Activated CD4-positive, CD25-positive, alpha-beta regulatory T cell treated with anti-CD3 and anti-CD28 coated beads, Interleukin-2, amount 50 U/mL, for 16 hours (primary cell): ENCODE results near the gene PHF14.
"Not testable (repeated sequence)": the region's sequence is repeated elsewhere in the genome, so short reads cannot be mapped to it uniquely, and the experiment has no call there.

Experiments
- DNase-seq: peaks from one replicate; pipeline ENCODE4 v3.0.0-alpha.2; 2020; ENCODE audit warnings: low read depth, low spot score

PHF14 gene

DNA sequence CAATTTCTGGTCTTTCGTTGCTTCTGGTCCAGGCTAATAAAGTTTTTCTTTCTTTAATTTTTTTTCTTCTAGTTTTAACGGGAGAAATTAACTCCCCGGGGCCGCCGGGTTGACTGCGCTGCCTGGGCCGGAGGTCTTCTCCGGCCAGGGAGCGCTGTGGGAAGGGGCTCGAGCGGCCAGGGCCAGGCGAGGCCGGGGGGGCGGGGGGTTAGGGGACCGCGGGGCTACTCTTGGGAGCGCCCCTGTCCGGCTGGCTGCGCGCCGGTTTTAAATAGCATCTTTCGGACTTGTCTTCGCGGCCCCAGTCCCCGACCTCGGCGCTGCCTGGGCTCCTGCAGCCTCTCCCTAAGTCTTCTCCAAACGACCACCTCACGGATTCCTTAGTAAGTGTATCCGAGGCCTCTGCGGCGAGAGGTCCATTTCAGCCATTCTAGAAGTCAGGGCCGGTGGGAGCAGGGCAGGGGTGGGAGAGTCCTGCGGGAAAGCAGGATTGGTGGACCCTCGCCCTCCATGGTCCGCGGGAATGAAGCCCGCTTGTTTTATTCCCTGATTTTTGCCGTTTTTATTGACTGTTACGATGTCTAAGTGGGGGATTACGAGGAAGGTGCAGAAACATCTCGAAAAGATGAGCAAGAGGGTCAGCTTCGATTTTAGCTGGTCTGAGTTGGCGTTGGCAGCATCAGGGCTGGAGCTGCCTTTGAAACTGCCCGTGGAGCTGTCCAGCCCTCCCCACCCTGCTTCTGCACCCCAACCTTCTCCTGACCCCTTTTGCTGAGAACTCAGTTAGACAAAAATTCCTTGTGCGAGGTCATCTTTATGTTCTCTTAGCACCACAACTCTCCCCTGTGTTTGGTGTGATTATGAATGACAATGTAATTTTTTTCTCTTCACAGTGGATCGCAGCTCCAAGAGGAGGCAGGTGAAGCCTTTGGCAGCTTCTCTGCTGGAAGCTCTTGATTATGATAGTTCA, 555 bp downstream of the PHF14 start:
- DNase-seq, result no peak

DNA sequence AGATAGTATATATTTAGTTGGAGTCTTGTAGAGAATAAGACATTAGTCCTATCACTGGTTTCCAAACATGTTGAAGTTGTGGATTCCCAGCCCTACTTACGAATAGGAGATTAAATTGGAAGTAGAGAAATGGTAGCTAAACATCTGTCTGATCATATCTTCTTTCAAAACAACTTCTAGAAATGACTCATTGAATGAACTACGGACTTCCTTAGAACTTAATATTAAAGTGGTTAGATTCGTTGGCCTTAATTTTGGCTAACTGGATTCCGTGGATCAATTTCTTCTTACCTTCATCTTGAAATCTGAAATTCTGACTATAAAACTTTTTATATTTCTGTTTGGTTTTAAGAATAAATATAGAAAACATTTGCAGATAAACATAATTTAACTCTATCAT, 3.4 kb downstream of the PHF14 start:
- no peak for DNase-seq

DNA sequence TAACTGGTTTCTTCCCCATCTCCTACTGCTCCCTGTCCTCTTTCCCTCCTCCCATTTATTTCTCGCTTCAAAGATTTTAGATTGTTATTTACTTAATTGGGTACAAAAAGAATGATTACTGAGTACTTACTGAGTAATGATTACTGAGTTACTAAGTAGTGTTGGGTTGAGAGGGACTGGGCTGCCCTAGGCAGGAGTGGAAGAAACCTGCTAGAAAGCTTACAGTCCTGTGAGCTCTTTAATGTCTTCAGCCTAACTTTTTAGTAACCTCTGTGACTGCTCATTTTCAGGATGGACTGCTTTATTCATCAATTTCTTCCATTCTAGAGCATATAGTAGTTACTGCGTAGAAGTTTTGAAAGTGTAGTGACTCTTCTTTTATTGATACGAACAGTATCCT, 7.6 kb downstream of the PHF14 start:
- no peak for DNase-seq

DNA sequence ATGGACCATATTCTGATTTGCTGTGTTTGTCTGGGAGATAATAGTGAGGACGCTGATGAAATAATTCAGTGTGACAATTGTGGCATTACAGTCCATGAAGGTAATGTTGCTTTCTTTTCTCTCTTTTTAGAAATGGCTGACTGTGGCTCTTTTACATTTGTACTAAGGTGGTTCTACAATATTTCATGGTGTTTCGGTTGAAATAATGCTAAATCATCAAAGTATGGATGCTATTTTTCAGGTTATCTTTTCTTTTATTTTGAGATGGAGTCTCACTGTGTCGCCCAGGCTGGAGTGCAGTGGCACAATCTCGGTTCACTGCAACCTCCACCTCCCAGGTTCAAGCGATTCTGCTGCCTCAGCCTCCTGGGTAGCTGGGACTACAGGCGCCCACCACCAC, 17.1 kb downstream of the PHF14 start:
- not testable (repeated sequence) for DNase-seq

DNA sequence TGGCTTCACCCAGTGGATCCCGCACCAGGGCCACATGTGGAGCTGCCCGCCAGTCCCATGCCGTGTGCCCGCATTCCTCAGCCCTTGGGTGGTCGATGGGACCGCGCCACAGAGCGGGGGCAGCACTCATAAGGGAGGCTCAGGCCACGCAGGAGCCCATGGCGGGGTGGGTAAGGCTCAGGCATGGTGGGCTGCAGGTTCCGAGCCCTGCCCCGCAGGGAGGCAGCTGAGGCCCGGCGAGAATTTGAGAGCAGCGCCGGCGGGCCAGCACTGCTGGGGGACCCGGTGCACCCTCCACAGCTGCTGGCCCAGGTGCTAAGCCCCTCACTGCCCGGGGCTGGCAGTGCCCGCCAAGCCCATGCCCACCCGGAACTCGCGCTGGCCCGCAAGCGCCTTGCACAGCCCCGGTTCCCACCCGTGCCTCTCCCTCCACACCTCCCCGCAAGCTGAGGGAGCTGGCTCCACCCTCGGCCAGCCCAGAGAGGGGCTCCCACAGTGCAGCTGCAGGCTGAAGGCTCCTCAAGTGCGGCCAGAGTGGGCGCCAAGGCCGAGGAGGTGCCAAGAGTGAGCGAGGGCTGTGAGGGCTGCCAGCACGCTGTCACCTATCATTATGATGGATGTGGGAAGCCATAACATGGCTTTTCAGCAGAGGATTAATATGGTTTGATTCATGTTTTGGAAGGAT, 22.0 kb downstream of the PHF14 start:
- DNase-seq, result not testable (repeated sequence)

DNA sequence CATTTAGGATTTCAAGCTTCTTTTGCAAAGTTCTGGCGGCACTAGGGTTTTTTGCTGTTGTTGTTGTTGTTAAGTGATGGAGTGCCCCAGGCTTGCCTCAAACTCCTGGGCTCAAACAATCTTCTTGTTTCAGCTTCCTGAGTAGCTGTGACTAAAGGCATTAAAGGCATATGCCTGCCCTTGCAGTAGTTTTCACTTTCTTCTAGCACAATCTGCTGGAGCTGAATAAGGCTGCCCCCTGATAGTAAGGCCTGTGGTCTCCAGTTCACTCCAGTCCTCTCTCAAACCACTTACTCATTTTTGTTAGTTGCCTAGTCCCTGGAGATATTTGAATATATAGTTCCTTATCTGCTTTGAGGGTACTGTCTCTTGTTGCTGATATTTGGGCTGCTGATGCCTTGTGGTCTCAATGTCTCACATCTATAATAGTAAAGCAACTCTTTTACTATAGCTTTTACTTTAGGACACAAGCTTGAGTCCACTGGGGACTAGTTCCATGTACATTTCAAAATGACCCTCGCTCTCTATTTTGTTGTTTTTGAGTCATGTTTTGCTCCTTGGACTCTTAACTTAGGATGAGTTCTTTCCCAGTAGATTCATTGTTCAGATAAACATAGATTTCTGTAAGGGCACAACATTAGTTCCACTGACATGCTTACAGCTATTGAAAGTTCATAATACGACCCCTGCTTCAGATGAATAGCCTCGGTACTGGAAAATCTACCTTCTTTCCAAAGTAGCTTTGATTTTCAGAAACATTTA, 25.5 kb downstream of the PHF14 start:
- DNase-seq, result no peak

DNA sequence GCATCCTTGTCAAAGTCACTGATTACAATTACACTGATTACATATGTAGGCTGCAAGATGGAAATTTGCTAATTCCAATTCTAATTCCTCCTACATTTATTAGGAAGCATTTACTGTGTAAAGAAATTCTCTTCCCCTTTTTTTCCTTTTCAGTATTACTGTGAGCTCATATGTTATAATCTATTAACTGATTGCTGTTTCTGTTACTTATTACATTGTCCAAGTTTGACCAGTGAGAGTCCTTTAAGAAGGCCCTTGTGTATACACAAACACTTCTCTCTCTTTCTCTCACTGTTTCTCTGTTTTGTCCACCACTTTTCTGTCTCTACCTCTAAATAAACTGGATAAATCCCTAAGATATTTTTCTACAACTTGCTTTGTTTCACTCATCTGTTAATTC, 31.5 kb downstream of the PHF14 start:
- DNase-seq, result no peak

DNA sequence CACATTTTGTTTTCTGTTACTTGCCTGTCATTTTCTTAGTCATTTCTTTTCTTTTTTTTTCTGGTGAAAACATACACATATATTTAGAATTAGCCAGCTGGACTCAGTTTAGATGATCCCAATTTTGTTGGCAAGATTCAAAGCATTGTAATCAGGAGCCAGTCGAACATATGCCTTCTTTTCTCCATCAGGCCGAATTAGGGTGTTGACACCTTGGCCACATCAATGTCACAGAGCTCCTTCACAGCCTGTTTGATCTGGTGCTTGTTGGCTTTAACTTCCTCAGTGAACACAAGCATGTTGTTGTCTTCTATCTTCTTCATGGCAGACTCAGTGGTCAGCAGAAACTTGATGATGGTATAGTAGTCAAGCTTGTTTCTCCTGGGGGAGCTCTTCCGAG, 32.6 kb downstream of the PHF14 start:
- DNase-seq, result no peak

DNA sequence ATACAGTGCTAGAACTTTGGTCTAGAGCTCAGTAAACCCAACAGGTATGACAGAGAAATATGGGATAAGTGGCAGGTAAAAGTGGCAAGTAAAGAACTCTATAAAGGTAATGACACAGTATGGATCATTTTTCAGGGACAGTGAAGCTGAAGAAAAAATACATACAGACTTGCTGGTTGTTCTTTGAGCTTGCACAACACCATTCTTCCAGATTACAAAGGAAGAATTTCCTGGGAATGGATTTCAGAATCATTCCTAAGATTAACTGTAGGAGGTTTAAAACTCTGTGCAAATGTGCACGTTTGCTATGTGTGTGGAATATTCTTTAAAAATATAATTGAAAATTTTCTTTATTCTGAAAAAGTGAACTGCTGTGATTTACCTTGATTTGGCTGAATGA, 36.0 kb downstream of the PHF14 start:
- no peak for DNase-seq

DNA sequence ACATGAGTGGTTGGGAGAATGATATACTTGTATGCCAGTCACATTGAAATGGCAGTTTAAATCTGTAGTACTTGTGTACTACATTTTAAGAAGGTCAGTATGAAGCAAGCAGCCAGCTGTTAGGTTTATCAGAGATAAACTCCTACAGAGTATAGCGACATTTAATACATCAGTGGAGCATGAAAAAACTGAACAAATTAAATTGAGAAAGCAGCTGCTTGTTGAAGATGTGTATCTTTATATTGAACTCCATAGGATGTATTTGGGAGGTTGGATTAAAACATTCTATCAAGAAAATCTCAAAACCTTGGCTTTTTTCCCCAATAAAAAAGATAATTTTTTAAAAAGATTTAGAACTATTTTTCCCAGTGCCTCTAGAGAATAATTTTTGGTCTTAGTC, 47.8 kb downstream of the PHF14 start:
- no peak for DNase-seq

DNA sequence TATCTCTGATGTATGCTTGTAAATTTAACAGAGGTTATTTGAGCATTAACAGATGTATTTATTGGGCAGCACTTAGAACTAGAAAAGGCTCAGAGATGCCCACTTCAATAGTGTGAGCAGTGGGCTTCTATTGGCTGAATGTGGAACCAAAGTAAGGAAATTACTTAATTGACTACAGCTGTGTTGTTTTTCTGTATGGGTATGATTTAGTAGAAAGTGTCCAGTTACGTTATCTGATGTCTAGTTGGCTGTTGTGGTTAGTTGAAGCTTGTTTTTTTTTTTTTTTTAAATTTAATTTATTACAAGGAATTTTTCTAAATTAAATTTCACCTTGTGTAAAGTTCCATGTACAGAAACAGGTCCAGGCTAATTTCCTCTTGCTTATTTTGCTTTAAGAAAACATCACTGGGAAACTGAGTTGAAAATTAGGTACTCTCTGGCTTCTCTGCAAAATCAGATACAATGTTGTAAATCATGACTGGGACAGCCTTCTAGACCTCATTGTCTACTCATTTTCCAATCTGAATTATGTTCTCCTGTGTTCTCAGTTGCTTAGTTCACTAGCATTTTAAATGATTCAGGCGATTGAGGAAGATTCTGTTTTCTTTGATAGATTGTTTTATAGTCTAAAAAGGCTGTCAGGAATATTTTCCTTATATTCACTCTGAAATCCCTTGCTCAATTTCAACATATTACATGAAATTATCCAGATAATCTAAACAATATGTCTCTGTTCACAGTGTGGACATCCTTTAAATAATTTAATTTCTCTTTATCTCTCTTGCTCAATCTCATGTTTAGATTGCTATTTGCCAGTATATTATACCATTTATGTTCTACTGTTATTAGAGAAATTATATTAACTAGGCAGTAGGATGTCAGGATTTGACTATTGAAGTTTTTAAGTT, 53.0 kb downstream of the PHF14 start:
- no peak for DNase-seq

DNA sequence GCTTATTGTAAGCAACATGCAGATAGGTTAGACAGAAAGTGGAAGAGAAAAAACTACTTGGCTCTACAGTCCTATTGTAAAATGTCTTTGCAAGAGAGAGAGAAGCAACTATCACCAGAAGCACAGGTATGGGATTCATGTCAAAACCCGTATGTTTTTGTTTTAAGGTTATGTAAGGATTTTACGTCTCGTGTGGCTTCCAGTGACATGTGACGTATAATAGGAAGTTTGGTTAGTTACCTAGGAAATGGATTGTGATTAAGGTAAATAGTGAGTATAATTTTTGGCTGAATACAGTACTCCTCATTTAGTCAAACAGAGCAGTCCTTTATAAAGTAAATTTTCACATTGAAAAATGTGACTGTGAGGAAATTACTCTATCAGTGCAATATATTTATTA, 62.0 kb downstream of the PHF14 start:
- no peak for DNase-seq

DNA sequence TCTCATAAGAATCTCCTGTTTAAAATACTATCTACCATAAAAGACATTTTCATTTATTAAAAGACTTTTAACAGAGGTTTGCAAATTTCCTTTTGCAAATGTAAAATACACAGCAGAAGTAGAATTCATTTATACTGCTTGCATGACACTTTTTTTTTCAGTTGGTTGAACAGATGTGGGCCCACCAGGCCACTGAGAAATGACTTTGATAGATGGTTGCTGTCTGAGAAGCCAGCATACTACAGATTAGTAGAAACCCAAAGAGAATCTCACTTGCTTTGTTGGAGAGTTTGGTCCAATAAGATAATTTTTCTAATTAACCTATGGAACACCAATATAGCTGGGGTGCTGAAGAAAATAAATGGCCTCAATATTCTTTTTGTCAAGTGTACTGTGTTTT, 66.3 kb downstream of the PHF14 start:
- no peak for DNase-seq

DNA sequence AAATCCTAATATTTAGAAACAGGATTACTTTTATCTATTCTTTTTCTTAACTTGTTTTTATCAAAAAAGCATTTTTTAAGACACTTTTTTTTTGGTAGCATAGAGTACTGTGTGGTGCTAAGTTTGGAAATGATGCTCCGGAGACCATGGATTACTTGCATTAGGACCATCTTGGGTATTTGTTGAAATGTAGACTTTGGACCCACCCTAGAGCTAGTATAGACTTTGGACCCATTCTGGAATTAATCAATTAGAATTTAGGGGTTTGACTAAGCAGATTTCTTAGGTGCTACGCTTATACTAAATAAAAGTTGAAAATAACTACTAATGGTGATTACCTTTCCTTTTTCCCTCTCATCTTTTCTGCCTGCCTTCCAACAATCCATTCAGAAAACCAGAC, 80.4 kb downstream of the PHF14 start:
- no peak for DNase-seq

DNA sequence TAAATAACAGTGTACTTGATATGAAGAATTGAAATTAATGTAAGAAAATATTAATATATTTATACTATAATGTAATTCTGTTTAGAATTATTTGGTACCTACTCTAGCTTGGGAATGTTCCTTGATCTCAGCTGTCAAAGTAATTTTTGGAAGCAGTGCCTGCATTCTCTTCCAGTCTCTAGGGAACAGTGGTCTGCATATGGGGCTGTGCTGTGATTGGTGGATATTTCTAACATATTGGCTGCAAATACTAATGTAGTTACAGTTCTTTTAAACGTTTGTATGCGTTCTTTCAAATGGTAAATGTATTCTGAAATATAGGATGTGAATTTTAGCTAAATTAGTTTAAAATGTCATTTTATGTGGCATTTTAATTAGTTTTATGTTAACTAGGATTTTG, 87.2 kb downstream of the PHF14 start:
- DNase-seq, result no peak

DNA sequence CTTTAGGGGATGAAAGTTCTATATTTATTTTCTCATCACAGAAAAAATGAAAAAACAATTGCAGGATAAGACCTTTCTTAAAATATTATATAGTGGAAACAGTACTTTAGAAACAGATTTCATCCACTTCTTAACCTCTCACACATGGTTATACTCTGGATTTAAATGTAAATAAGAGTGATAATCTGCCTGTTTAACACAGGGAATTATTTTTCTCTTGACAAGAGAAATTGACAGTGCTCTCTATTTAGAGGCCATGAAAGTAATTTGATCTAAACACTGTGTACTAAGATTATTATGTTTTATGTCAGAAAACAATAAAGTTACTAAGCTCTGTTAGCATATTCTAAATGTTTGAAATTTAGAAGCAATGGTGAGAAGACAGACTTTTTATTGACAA, 88.4 kb downstream of the PHF14 start:
- DNase-seq, result no peak

DNA sequence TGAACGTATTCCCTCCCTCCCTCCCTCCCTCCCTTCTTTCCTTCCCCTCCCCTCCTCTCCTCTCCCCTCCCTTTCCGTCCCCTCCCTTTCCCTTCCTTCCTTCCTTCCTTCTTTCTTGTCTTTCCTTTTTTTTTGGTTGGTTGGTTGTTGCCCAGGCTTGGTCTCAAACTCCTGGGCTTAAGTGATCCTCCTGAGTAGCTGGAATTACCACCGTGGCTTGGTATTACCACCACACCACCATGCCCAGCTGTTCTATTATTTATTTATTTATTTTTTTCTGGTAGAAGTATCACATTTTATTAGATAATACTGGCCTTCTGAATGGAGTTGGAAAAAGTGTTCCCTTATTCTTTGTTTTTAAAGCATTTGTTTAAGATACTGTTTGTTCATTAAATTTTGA, 95.9 kb downstream of the PHF14 start:
- DNase-seq, result no peak

DNA sequence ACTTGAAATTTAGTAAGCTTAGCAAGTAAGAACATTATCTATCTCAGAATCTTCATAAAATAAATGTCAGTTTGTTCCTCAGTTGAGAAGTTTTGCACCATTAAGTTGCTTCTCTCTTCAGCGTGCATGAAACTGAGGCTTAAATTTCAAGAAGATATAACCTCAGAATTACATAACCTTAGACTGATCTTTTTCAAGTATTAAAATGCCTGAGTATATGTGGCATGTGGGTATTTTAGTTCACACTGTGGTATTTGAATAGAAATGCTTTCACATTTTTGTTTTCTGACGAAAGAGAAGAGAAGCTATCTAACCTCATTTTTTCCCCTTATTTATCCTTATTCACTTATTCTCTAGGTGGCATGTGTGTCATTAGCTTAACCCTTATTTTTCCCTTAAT, 104.1 kb downstream of the PHF14 start:
- no peak for DNase-seq

DNA sequence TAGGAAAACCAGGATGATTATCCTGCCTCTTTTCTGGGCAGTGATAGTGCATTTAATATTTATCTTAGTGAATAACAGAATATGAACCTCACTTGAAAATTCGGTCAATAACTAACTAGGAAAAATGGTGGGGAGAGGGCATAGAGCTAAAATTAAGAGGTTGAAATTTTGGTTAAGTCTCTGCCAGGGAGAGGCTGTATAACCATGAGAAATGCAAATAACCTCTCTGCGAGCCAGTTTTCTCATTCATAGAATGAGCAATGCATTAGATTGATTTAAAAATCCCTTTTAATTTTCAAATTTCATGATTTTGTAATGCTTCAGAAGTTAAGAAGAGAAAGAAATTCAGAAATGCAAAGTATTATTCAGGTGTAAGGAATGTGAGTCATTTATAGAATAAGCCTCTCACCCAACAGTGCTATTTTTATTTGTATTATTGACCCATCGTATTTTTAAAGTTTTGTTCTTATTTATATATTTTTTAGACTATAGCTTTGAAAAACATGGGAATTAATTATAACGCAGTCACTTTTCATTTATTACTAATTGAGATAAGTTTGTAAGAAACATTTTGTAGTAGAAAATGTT, 104.7 kb downstream of the PHF14 start:
- no peak for DNase-seq

DNA sequence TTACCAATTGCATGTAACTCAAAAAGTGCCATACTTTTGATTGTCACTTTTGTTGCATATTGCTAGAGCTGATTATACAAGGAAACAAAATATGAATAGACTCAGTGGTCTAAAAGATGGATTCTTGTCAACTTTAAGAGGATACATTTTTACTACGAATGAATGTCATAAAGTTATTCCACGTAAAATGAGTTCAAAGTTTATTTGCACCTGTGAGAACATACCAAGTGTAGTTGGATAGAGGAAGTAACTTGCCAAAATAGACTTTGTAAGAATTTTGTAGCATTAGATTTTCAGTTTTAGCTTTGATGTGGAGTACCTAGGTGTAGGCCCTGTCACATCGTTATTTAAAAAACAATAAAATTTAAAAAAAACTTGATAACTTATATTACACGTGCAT, 106.2 kb downstream of the PHF14 start:
- no peak for DNase-seq

DNA sequence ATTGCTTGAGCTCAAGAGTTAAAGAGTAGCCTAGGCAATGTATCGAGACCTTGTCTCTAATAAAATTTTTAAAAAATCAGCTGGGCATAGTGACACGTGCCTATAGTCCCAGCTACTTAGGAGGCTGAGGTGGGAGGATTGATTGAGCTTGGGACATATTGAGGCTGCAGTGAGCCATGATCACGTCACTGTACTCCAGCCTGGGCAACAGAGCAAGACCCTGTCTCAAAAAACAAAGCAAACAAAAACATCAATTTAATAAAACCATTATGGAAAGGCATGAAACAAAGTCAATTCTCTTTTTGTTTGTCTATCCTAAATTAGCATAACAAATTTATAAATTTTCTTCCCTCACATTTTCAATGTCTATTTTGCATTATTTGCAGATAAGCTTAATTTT, 108.4 kb downstream of the PHF14 start:
- DNase-seq, result no peak
